GM23338 (cell line): Measurements from ENCODE around the gene RNF121. TPM values are rescaled to one million over a fixed set of nuclear protein-coding genes. Genes with fewer than 3 reads are reported as not detected.

Experiments
- ATAC-seq: fragments of 200-7000 bp; cut with Tn5 transposase; 3 replicates; pipeline ENCODE4 v1.9.1; 2020
- DNase-seq: peaks from one replicate; pipeline ENCODE4 v3.0.0-alpha.2; 2015; ENCODE audit warnings: low spot score
- H2AFZ ChIP-seq: fragments of 200-600 bp; sonication (generic); 2 replicates; pipeline ENCODE4 v1.8.0; 2016; ENCODE audit warnings: antibody characterized with exemption, mild to moderate bottlenecking, moderate library complexity
- H3F3A ChIP-seq: fragments of 200-600 bp; sonication (generic); replicated peaks from 2 replicates; pipeline ENCODE4 v1.8.0; 2017; ENCODE audit warnings: antibody characterized with exemption, mixed run types, low read depth
- H3K27ac ChIP-seq: fragments of 200-600 bp; sonication (generic); 2 replicates; pipeline ENCODE4 v1.6.1; 2016; ENCODE audit warnings: low read depth
- H3K27me3 ChIP-seq: fragments of 200-600 bp; sonication (generic); 2 replicates; pipeline ENCODE4 v1.8.0; 2016; ENCODE audit warnings: mild to moderate bottlenecking, mixed run types, moderate library complexity; ENCODE audit not compliant: insufficient read depth
- H3K36me3 ChIP-seq: fragments of 200-600 bp; sonication (generic); 2 replicates; pipeline ENCODE4 v1.8.0; 2016; ENCODE audit warnings: mild to moderate bottlenecking; ENCODE audit not compliant: insufficient read depth
- H3K4me1 ChIP-seq: fragments of 200-600 bp; sonication (generic); 2 replicates; pipeline ENCODE4 v1.8.0; 2016; ENCODE audit warnings: mild to moderate bottlenecking, moderate library complexity; ENCODE audit not compliant: insufficient read depth
- H3K4me2 ChIP-seq: fragments of 200-600 bp; sonication (generic); 2 replicates; pipeline ENCODE4 v1.7.1; 2017; ENCODE audit warnings: mixed run types
- H3K4me3 ChIP-seq: fragments of 200-600 bp; sonication (generic); 2 replicates; pipeline ENCODE4 v1.6.1; 2016; ENCODE audit warnings: mixed run types
- H3K79me2 ChIP-seq: fragments of 200-600 bp; sonication (generic); replicated peaks from 2 replicates; pipeline ENCODE4 v1.8.0; 2017; ENCODE audit warnings: mild to moderate bottlenecking; ENCODE audit not compliant: insufficient read depth
- H3K9me2 ChIP-seq: fragments of 200-600 bp; sonication (generic); 2 replicates; pipeline ENCODE4 v1.8.0; 2017; ENCODE audit not compliant: insufficient read depth
- H4K20me1 ChIP-seq: fragments of 200-600 bp; sonication (generic); replicated peaks from 2 replicates; pipeline ENCODE4 v1.8.0; 2017; ENCODE audit warnings: mild to moderate bottlenecking; ENCODE audit not compliant: insufficient read depth
- H3K27ac Mint-ChIP-seq: 2 replicates; pipeline ENCODE4 v1.8.0; 2020; ENCODE audit warnings: inconsistent platforms, mild to moderate bottlenecking, moderate library complexity, mixed read lengths
- H3K27me3 Mint-ChIP-seq: 3 replicates; pipeline ENCODE4 v1.8.0; 2022; ENCODE audit warnings: low read depth, mild to moderate bottlenecking, moderate library complexity, mixed read lengths, inconsistent platforms; ENCODE audit not compliant: insufficient read depth, poor library complexity
- H3K36me3 Mint-ChIP-seq: 3 replicates; pipeline ENCODE4 v1.8.0; 2021; ENCODE audit warnings: low read depth, mild to moderate bottlenecking, inconsistent platforms, moderate library complexity, mixed read lengths
- H3K4me1 Mint-ChIP-seq: 3 replicates; pipeline ENCODE4 v1.8.0; 2020; ENCODE audit warnings: mild to moderate bottlenecking, inconsistent platforms, mixed read lengths
- H3K4me3 Mint-ChIP-seq: 3 replicates; pipeline ENCODE4 v1.8.0; 2021; ENCODE audit warnings: moderate library complexity, mild to moderate bottlenecking, inconsistent platforms, mixed read lengths
- H3K9me3 Mint-ChIP-seq: 3 replicates; pipeline ENCODE4 v1.8.0; 2020; ENCODE audit warnings: moderate library complexity, mild to moderate bottlenecking, inconsistent platforms, mixed read lengths
- CREB1 ChIP-seq: fragments of 250-450 bp; sonication (Bioruptor Pico); IDR thresholded peaks from 2 replicates; pipeline ENCODE4 v1.5.0; 2020; ENCODE audit warnings: low read depth, mild to moderate bottlenecking, moderate library complexity
- EZH2 ChIP-seq: fragments of 200-600 bp; sonication (generic); IDR thresholded peaks from one replicate; pipeline ENCODE4 v1.8.0; 2017; ENCODE audit warnings: antibody characterized with exemption, mild to moderate bottlenecking, low read depth; ENCODE audit not compliant: unreplicated experiment
- EZH2phosphoT487 ChIP-seq: fragments of 200-600 bp; sonication (generic); IDR thresholded peaks from one replicate; pipeline ENCODE4 v1.8.1; 2018; ENCODE audit warnings: antibody characterized with exemption; ENCODE audit not compliant: unreplicated experiment
- JUNB ChIP-seq: IDR thresholded peaks from one replicate; pipeline ENCODE4 v1.6.1; 2016; ENCODE audit warnings: antibody characterized with exemption; ENCODE audit not compliant: unreplicated experiment
- NANOG ChIP-seq: IDR thresholded peaks from 2 replicates; pipeline ENCODE4 v1.6.1; 2016; ENCODE audit warnings: antibody characterized with exemption, borderline replicate concordance
- POLR2AphosphoS5 ChIP-seq: IDR thresholded peaks from 2 replicates; pipeline ENCODE4 v1.6.1; 2016; ENCODE audit warnings: antibody characterized with exemption, low read depth
- STAT1 ChIP-seq: IDR thresholded peaks from one replicate; pipeline ENCODE4 v1.6.1; 2016; ENCODE audit warnings: antibody characterized with exemption; ENCODE audit not compliant: unreplicated experiment
- ZNF114 ChIP-seq: fragments of 250-450 bp; sonication (Bioruptor Pico); IDR thresholded peaks from 2 replicates; pipeline ENCODE4 v1.5.0; 2020; ENCODE audit warnings: mild to moderate bottlenecking, moderate library complexity
- ZNF331 ChIP-seq: fragments of 250-450 bp; sonication (Bioruptor Pico); IDR thresholded peaks from 2 replicates; pipeline ENCODE4 v1.5.0; 2020; ENCODE audit warnings: low read depth, mild to moderate bottlenecking, moderate library complexity
- polyA plus RNA-seq: library from polyadenylated mRNA; unstranded; fragments of >200 nt; fragmentation: Nextera tagmentation; extraction: Ambion mirVana; gene quantifications from 2 replicates; pipeline ENCODE4 v1.2.1, GENCODE V29; 2016
- total RNA-seq: library from RNA; depleted of rRNA; stranded (reverse); fragments of >200 nt; shearing (Covaris generic); gene quantifications from 2 replicates; pipeline ENCODE4 v1.2.3, GENCODE V29; 2014
- TF ChIP-seq, protein P1 (sequence below): IDR thresholded peaks from one replicate; pipeline ENCODE4 v1.6.1; 2018; ENCODE audit warnings: antibody characterized with exemption; ENCODE audit not compliant: unreplicated experiment
- TF ChIP-seq, protein P2 (sequence below): IDR thresholded peaks from 2 replicates; pipeline ENCODE4 v1.6.1; 2016; ENCODE audit warnings: antibody characterized with exemption
- TF ChIP-seq, protein P3 (sequence below), 2 experiments: fragments of 200-600 bp in 1 of 2; sonication (generic) in 1 of 2; conservative IDR thresholded peaks; 2 replicates each; pipeline versions ENCODE4 v1.5.1 to v1.6.1; 2016 to 2017; ENCODE audit warnings: antibody characterized with exemption in 2 of 2, low read depth in 2 of 2, mild to moderate bottlenecking in 2 of 2, moderate library complexity in 1 of 2
- TF ChIP-seq, protein P4 (sequence below): fragments of 250-450 bp; sonication (Bioruptor Pico); IDR thresholded peaks from 2 replicates; pipeline ENCODE4 v1.5.0; 2020; ENCODE audit warnings: mild to moderate bottlenecking, moderate library complexity

The RNF121 gene
- total and polyA plus RNA-seq, 2 experiments from 2014 or later: 7.8 to 37.7 TPM

DNA sequence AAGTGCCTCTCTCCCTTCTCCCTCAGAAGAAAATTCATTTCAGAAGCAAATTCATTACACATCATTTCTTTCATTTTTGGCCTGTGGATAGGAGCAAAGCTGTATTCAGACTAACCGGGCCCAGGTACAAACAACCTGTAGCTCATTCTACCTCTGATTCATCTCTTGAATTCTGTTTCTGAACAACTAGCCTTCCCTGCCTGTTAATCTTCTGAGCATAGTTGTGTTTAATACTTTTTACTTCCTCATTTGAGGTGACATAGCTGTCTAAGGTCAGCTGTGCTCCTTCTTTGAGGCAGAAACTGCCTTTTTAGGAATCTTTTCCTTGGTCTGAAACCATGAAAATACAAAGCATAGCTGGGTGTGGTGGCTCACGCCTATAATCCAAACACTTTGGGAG is 57.3 kb downstream of the RNF121 start:
- no peak for ATAC-seq
- H3K4me1 Mint-ChIP-seq: no peaks in the 10 kb centered on the region

More for the DNA sequence above, 57.3 kb downstream of the RNF121 start:
- Histone ChIP-seq H3K9me2 (no peaks in the 10 kb centered on the region), H3K4me1 (no peaks in the 10 kb centered on the region), H3K36me3 (peaks cover 7% of the 10 kb centered on the region), H2AFZ (no peak overlapping the region), H3K27me3 (no peaks in the 10 kb centered on the region), H3K4me2 (no peak overlapping the region), H3K4me3 (no peak overlapping the region), H4K20me1 (peaks cover 5% of the 10 kb centered on the region), H3K79me2 (no peaks in the 10 kb centered on the region), H3F3A (no peaks in the 10 kb centered on the region), H3K27ac (no peak overlapping the region)
- peaks cover 19% of the 10 kb centered on the region for H3K36me3 Mint-ChIP-seq
- no peak overlapping the region for H3K27ac Mint-ChIP-seq
- no peak for DNase-seq
- no peaks in the 10 kb centered on the region for H3K27me3 Mint-ChIP-seq
- TF ChIP-seq, protein P1, sequence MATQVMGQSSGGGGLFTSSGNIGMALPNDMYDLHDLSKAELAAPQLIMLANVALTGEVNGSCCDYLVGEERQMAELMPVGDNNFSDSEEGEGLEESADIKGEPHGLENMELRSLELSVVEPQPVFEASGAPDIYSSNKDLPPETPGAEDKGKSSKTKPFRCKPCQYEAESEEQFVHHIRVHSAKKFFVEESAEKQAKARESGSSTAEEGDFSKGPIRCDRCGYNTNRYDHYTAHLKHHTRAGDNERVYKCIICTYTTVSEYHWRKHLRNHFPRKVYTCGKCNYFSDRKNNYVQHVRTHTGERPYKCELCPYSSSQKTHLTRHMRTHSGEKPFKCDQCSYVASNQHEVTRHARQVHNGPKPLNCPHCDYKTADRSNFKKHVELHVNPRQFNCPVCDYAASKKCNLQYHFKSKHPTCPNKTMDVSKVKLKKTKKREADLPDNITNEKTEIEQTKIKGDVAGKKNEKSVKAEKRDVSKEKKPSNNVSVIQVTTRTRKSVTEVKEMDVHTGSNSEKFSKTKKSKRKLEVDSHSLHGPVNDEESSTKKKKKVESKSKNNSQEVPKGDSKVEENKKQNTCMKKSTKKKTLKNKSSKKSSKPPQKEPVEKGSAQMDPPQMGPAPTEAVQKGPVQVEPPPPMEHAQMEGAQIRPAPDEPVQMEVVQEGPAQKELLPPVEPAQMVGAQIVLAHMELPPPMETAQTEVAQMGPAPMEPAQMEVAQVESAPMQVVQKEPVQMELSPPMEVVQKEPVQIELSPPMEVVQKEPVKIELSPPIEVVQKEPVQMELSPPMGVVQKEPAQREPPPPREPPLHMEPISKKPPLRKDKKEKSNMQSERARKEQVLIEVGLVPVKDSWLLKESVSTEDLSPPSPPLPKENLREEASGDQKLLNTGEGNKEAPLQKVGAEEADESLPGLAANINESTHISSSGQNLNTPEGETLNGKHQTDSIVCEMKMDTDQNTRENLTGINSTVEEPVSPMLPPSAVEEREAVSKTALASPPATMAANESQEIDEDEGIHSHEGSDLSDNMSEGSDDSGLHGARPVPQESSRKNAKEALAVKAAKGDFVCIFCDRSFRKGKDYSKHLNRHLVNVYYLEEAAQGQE: no peak
- TF ChIP-seq, protein P2, sequence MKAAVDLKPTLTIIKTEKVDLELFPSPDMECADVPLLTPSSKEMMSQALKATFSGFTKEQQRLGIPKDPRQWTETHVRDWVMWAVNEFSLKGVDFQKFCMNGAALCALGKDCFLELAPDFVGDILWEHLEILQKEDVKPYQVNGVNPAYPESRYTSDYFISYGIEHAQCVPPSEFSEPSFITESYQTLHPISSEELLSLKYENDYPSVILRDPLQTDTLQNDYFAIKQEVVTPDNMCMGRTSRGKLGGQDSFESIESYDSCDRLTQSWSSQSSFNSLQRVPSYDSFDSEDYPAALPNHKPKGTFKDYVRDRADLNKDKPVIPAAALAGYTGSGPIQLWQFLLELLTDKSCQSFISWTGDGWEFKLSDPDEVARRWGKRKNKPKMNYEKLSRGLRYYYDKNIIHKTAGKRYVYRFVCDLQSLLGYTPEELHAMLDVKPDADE: no peak
- TF ChIP-seq, protein P3, sequence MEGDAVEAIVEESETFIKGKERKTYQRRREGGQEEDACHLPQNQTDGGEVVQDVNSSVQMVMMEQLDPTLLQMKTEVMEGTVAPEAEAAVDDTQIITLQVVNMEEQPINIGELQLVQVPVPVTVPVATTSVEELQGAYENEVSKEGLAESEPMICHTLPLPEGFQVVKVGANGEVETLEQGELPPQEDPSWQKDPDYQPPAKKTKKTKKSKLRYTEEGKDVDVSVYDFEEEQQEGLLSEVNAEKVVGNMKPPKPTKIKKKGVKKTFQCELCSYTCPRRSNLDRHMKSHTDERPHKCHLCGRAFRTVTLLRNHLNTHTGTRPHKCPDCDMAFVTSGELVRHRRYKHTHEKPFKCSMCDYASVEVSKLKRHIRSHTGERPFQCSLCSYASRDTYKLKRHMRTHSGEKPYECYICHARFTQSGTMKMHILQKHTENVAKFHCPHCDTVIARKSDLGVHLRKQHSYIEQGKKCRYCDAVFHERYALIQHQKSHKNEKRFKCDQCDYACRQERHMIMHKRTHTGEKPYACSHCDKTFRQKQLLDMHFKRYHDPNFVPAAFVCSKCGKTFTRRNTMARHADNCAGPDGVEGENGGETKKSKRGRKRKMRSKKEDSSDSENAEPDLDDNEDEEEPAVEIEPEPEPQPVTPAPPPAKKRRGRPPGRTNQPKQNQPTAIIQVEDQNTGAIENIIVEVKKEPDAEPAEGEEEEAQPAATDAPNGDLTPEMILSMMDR (conservative IDR thresholded peaks at IDR 0.05; ENCODE audit: low read depth in 2 of 2): no peak
- no peak for TF ChIP-seq EZH2
- no peak for TF ChIP-seq EZH2phosphoT487
- no peak for TF ChIP-seq CREB1
- no peak for TF ChIP-seq JUNB
- TF ChIP-seq POLR2AphosphoS5: no peak
- TF ChIP-seq, protein P4, sequence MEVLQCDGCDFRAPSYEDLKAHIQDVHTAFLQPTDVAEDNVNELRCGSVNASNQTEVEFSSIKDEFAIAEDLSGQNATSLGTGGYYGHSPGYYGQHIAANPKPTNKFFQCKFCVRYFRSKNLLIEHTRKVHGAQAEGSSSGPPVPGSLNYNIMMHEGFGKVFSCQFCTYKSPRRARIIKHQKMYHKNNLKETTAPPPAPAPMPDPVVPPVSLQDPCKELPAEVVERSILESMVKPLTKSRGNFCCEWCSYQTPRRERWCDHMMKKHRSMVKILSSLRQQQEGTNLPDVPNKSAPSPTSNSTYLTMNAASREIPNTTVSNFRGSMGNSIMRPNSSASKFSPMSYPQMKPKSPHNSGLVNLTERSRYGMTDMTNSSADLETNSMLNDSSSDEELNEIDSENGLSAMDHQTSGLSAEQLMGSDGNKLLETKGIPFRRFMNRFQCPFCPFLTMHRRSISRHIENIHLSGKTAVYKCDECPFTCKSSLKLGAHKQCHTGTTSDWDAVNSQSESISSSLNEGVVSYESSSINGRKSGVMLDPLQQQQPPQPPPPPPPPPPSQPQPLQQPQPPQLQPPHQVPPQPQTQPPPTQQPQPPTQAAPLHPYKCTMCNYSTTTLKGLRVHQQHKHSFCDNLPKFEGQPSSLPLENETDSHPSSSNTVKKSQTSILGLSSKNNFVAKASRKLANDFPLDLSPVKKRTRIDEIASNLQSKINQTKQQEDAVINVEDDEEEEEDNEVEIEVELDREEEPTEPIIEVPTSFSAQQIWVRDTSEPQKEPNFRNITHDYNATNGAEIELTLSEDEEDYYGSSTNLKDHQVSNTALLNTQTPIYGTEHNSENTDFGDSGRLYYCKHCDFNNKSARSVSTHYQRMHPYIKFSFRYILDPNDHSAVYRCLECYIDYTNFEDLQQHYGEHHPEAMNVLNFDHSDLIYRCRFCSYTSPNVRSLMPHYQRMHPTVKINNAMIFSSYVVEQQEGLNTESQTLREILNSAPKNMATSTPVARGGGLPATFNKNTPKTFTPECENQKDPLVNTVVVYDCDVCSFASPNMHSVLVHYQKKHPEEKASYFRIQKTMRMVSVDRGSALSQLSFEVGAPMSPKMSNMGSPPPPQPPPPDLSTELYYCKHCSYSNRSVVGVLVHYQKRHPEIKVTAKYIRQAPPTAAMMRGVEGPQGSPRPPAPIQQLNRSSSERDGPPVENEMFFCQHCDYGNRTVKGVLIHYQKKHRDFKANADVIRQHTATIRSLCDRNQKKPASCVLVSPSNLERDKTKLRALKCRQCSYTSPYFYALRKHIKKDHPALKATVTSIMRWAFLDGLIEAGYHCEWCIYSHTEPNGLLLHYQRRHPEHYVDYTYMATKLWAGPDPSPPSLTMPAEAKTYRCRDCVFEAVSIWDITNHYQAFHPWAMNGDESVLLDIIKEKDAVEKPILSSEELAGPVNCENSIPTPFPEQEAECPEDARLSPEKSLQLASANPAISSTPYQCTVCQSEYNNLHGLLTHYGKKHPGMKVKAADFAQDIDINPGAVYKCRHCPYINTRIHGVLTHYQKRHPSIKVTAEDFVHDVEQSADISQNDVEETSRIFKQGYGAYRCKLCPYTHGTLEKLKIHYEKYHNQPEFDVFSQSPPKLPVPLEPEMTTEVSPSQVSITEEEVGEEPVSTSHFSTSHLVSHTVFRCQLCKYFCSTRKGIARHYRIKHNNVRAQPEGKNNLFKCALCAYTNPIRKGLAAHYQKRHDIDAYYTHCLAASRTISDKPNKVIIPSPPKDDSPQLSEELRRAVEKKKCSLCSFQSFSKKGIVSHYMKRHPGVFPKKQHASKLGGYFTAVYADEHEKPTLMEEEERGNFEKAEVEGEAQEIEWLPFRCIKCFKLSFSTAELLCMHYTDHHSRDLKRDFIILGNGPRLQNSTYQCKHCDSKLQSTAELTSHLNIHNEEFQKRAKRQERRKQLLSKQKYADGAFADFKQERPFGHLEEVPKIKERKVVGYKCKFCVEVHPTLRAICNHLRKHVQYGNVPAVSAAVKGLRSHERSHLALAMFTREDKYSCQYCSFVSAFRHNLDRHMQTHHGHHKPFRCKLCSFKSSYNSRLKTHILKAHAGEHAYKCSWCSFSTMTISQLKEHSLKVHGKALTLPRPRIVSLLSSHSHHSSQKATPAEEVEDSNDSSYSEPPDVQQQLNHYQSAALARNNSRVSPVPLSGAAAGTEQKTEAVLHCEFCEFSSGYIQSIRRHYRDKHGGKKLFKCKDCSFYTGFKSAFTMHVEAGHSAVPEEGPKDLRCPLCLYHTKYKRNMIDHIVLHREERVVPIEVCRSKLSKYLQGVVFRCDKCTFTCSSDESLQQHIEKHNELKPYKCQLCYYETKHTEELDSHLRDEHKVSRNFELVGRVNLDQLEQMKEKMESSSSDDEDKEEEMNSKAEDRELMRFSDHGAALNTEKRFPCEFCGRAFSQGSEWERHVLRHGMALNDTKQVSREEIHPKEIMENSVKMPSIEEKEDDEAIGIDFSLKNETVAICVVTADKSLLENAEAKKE: no peak
- TF ChIP-seq NANOG: no peak
- no peak for TF ChIP-seq ZNF331 (CRISPR knock-in tag)
- no peak for TF ChIP-seq STAT1
- TF ChIP-seq ZNF114: no peak
- H3K9me3 Mint-ChIP-seq: no peaks in the 10 kb centered on the region
- H3K4me3 Mint-ChIP-seq: no peak overlapping the region
